CD4-positive, alpha-beta T cell treated with Interleukin-6 for 4 hours (primary cell): Measurements from ENCODE around the gene TAPBP.
A peak's percentile ranks its signal among the peaks of the same experiment; 100 is the strongest.
"Not testable (repeated sequence)": the region's sequence is repeated elsewhere in the genome, so short reads cannot be mapped to it uniquely, and the experiment has no call there.

Source experiments
- DNase-seq: peaks from one replicate; pipeline ENCODE4 v3.0.0-alpha.2; 2020; ENCODE audit warnings: mixed read lengths

The TAPBP gene

DNA sequence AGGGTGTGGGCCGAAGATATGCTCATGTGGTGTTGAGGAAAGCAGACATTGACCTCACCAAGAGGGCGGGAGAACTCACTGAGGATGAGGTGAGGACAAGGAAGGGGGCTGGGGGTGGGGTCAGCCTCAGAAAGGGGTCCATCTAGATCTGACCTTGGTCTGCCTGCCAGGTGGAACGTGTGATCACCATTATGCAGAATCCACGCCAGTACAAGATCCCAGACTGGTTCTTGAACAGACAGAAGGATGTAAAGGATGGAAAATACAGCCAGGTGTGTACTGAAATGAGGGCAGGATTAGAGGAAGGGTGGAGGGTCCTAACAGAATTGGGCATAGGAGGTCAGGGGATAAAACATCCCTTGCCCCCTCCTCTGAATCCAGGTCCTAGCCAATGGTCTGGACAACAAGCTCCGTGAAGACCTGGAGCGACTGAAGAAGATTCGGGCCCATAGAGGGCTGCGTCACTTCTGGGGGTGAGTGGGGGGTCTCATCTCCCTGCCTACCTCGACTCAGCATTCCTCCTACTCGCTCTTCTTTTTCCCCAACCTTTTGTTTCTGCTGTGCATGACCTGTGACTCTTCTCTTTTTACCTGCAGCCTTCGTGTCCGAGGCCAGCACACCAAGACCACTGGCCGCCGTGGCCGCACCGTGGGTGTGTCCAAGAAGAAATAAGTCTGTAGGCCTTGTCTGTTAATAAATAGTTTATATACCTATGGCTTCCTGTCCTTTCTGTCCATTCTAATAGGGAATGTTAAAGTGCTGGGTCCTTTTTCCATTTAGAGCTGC, 37.9 kb downstream of the TAPBP start:
- not testable (repeated sequence) for DNase-seq

DNA sequence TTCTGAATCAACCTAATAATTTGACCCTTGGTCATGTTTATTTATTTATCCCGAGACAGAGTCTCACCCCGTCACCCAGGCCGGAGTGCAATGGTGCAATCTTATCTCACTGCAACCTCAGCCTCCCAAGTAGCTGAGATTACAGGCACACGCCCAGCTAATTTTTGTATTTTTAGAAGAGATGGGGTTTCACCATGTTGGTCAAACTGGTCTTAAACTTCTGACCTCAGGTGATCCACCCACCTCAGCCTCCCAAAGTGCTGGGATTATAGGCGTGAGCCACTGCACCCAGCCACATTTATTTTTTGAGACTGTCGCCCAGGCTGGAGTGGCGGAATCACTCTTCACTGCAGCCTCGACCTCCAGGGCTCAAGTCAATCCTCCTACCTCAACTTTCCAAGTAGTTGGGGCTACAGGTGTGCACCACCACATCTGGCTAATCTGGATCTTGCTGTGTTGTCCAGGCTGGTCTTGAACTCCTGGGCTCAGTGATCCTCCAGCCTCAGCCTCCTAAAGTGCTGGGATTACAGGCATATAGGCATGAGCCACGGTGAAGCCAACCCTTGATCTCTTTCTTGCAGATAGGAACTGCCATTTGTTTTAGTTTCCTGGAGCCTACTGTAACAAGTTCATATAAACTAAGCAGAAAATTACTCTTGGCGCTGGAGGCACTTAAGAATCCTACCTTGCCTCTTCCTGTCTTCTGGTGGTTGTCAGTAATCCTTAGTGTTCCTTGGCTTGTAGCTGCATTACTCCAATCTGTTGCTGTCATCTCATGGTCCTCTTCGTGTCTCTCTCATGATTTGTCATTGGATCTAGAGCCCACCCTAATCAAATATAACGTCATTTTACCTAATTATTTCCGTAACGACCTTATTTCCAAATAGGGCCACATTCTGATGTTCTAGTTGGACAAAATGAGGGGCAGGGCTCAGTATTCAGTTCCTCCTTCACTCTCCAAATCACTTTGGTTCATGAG, 39.7 kb downstream of the TAPBP start:
- DNase-seq, result no peak

DNA sequence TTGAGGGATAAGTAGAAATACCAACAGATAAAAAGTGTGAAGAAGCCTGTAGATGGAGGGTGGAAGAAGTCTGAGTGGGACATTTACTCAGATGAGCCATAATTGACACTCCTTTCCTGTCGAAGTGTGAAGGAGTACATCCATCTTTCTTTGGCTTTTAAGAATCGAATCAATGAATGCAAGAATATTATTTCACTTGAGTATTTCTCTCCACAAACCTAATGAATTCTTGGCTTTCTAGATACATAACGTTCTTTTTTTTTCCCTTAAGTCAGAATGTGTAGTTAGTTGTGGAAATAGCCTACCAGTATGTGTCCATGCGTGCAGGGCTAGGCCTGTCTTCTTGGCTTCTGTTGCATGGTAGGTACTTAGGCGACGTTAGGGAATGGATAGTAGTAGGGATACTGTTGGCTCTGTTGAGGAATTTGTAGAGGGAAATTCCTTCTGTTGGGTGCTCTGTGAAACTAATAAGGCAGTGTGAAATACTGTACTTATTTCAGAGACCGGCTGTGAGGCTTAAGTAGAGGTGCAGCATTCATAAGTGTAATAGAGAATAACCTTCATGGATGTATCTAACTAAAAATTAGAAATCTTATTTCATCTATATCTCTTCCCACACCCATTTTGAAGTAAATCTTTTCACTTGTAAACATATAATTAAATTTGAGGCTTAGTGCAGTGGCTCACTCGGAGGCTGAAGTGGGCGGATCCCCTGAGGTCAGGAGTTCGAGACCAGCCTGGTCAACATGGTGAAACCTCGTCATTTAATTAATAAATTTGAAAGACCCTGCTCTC, 40.6 kb downstream of the TAPBP start:
- DNase-seq, result no peak

DNA sequence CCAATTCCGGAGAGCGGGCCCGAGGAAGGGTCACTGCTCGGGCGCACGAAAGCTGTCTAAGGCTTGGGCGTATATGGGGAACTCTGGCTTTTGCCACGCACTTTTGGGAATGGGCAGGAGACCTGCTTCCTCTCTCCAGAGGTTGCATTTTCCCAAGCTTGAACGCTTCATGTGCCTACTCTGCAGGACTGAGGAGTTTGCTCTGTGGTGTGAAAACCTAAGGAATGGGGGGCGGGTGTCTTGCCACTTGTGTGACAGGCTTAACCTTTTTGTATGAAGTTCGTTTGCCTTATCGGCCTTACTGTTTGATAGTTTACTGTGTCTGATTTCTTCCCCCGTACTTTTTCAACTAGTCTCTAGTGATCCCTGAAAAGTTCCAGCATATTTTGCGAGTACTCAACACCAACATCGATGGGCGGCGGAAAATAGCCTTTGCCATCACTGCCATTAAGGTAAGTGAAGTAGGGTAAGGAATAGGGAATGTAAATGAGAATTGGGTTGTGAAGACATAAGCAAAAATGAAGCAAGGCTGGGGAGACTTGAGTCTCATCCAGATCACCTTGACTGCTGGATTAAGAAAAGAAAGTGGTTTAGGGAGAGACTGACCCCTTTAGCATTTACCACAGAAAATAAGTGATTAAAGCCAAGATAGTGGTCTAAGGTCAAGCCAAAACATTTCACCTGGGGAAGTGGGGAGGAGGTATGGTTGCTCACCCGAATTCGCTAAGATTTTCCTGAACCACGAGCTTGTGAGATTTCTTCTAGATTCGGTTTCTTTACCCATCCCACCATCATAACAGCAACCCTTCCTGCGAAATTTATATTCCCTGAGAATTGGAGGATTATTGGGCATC, 41.4 kb downstream of the TAPBP start:
- DNase-seq, result no peak

DNA sequence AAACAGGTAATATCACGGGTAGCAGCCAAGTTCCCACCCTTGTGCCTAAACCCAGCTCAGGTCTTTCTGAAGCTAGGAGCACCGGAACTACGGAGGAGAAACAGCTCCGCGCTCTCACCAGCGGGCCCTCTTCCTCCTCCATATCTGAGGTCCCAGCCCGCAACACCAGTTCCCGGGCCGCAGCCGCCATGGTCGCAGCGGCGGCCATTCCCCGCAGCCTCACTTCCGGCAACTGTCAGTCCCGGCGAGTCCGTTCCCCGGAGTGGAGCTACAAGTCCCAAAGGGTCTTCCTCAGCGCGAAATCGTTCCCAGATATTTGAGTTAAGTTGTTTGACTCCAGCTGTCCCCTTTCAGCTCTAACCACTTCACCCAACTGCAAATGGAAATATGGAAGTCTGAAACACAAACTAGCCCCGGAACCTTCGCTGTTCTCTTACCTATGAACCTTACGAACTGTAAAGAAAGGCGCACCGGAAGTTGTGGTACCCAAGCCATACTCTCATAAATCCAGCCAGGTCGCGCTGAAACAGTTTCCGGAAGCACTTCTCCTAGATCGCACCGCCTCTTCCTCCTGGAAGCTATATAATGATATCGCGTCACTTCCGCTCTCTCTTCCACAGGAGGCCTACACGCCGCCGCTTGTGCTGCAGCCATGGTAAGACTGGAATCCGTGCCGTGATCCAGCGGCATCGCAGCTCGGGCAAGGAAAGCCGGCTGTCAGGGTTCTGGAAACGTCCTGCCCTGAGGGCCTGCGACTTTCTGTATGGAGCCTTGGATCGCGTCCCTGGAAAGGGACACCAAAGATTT, 42.2 kb downstream of the TAPBP start, which contains the start of the genes RPS18 and VPS52:
Gene RPS18 (plus strand): TSS at position 608 of the 807 bp plus-strand sequence. CDS start 45 bp downstream, at position 653.
Gene VPS52 (minus strand): TSS at position 409 of the 807 bp plus-strand sequence. CDS start 201 bp downstream, at position 208.
- DNase-seq, result peak; percentile 92

DNA sequence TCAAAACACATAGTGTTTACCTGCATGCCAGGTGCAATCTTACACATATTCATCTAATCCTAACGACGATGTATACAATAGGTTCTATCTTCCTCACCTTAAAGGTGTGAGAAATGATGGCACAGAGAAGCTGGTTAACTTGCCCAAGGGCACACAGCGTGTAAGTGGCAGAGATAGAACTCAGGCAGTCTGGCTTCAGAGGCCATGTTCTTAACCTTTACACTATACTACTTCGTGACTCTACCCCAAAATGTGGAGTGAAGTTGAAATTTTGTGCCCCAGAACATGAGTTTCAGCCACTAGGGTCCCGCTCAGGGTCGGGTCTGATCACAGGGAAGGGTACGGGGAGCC, 42.8 kb downstream of the TAPBP start:
- no peak for DNase-seq

DNA sequence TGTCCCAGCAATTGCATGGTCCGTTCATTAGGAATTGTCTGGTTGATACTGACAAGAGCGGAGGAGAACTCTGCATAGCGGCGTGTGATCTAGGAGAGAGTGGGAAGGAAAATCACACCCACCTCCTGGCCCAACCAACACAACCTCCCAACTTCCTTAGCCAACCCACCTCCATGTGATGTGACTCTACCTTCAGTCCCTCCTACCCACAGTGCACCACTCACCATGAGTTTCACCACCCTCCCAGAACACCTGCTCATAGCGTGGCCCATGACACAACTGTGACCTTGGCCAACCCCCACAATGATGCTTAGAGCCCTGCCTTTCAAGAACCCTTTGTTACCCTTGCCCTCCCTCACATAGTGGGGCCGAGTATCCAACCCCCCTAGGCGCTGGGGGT, 49.9 kb downstream of the TAPBP start:
- DNase-seq, result no peak

DNA sequence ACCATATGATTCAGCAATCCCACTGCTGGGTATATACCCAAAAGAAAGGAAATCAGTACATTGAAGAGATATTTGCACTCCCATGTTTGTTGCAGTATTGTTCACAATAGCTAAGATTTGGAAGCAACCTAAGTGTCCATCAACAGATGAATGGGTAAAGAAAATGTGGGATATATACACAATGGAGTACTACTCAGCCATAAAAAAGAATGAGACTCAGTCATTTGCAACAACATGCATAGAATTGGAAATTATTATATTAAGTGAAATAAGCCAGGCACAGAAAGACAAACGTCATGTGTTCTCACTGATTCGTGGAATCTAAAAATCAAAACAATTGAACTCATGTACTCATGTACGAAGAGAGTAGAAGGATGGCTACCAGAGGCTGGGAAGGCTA, 51.4 kb downstream of the TAPBP start:
- DNase-seq, result not testable (repeated sequence)

DNA sequence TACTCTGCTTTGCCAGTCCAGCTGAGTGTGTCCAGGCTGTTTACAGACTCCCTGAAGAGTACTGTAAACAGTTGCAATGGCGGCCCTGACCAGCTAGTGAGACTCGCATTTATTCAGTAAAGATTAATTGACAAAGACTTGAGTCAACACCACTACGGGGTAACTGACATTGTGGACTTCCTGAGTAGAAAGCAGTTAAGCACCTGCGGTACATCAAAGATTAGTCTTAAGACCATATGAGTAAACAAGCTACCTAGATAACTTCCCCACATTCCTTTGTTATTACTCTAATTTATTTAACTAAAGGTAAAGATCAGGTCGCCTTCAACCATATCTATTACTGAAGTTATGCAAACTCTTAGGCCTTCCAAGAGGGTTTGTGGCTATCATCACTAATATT, 54.8 kb downstream of the TAPBP start:
- DNase-seq, result no peak

DNA sequence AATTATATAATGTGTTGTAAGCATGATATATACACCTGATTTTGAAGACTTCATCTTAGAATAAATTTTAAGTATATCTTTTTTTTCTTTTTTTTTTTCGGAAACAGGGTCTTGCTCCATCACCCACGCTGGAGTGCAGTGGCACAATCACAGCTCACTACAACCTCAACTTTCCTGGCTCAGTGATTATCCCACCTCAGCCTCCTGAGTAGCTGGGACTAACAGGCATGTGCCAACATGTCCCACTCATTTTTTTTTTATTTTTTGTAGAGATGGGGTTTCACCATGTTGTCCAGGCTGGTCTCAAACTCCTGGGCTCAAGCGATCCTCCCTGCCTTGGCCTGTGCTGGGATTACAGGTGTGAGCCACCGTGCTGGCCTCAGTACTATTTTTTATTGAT, 59.3 kb downstream of the TAPBP start:
- DNase-seq, result no peak

DNA sequence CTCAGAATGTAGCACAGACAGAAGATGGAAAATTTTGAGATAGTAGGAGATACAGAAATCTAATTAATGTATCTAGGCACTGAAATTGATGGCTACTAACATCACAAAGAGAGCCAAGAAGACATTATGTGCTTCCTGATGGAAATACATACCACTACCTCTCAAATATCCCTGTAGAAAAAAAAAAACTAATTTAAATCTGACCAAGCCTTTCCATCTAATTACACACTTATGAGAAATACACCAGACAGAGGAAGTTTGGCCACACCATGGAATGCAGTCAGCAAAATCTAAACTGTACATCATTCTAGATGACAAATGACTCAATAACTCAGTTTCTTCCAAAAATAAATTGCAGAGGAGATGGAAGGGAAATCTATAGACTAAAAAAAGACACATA, 61.1 kb downstream of the TAPBP start:
- DNase-seq, result no peak

DNA sequence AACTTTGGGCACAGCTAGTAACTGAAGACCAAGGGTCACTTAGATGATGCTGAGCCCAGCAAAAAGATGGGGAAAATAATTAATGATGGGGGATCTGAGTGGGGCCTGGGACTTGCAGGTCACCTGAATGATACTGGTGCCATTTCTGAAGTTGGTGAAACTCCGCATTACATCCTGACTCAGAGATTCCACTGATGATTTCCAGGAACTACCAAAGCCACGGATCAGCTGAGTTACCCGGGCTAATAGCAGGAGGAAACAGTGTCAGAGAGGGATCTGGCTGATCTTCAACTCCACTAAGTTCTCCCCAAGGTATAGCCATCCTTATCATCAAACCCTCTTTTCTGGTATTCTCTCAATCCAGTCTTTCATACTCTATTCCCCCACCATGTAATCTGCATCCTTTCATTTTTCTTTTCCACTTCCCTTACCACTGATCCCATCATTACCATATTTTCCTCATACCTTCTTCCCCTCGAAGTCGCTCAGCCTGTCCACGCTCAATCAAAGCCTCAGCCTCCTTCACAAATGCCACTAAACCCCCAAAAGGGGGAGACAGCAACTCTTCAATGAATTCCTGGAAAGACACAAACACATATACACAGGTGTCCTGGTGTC, 62.4 kb downstream of the TAPBP start:
- DNase-seq, result no peak

DNA sequence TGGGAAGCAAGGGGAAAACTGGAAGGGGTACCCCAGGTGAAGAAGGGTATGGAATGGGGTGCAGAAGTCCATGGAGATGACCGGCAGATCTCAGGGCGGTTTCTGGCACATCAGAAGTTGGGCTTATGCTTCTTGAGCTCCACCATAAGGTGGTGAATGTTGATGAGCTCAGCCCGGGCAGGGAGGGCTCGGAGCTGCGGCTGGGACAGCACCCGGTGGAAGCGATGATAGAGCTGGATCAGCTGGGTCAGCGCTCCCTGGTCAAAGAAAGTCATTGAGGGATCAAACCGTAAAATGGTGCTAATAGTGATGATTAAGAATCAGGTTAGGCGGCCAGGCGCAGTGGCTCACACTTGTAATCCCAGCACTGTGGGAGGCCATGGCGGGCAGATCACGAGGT, 63.1 kb downstream of the TAPBP start:
- no peak for DNase-seq

DNA sequence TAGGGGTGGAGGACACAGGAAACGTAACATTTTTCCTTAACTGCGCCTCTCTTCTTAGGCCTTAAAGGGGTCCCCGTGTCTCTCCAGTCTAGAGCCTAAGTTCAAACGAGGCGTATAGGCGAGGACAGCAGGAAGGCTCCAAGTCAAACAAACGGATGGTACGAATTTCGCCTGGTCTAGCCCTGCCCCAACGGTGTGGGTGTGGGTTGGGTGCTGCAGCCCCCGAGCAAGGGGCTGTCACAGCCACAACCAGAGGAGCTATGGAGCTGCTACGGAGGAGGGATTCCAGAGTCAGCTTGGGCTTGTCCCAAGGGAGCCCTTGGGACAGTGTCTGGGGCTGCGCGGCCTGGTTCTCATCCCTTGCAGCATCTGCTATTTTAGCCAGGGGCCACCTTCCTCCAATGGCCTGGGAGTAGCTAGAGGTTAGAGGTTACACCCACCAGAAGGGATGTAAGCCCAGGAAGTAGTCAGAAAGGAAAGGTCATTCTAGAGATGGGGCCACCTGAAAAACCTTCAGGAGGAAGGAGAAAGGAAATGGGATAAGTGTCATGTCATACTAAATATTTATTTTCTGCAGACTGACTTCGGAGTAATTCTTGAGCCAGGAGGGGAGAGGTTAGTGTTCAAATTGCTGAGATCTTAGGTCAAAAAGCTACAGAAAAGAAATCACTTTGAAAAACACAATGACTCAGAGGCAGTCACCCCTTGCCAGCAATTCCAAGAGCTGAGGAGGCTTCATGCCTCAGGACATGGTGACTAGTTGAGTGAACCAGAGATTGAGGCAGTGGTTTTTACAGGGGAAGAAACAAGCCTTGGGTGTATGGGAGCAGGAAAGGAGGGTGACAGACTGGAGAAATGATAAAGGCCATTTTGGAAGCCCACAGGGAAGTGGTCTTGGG, 63.9 kb downstream of the TAPBP start:
- no peak for DNase-seq
